Sigmoid colon (tissue), 4 donors: Measurements from ENCODE around the gene KLHL1.

Experiments used
- EP300 ChIP-seq, 4 donors: sonication (generic); formaldehyde crosslinking; IDR thresholded peaks; one replicate each; pipeline ENCODE4 v1.6.1; 2017; ENCODE audit warnings: antibody characterized with exemption in 4 of 4
- POLR2A ChIP-seq, 2 donors: fragments of 450-650 bp; IDR thresholded peaks; one replicate each; pipeline ENCODE4 v1.6.1; 2016; ENCODE audit warnings: antibody characterized with exemption in 2 of 2, mild to moderate bottlenecking in 2 of 2, moderate library complexity in 2 of 2
- POLR2AphosphoS5 ChIP-seq, 4 donors: sonication (generic); formaldehyde crosslinking; IDR thresholded peaks; one replicate each; pipeline ENCODE4 v1.6.1; 2017; ENCODE audit warnings: antibody characterized with exemption in 4 of 4
- TF ChIP-seq, protein P1 (sequence below), 4 experiments: fragments of 450-650 bp in 3 of 4; fragments of 200-600 bp in 1 of 4; IDR thresholded peaks; one replicate each; pipeline ENCODE4 v1.5.1; 2016 to 2019; ENCODE audit warnings: antibody characterized with exemption in 4 of 4, mild to moderate bottlenecking in 3 of 4, moderate library complexity in 2 of 4

DNA sequence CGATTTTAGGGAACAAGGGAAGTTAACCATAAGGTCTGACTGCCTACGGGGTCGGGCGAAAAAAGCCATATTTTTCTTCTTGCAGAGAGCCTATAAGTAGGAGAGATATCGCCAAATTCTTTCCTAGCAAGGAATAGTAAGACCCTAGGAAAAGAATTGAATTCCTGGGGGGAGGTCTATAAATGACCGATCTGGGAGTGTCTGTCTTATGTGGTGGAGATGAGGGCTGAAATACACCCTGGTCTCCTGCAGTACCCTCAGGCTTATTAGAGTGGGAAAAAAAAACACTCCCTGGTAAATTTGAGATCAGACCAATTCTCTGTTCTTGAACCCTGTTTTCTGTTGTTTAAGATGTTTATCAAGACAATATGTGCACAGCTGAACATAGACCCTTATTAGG is 448.1 kb downstream of the KLHL1 start:
- TF ChIP-seq POLR2A (IDR thresholded peaks at IDR 0.05), result no peak
- TF ChIP-seq, protein P1, sequence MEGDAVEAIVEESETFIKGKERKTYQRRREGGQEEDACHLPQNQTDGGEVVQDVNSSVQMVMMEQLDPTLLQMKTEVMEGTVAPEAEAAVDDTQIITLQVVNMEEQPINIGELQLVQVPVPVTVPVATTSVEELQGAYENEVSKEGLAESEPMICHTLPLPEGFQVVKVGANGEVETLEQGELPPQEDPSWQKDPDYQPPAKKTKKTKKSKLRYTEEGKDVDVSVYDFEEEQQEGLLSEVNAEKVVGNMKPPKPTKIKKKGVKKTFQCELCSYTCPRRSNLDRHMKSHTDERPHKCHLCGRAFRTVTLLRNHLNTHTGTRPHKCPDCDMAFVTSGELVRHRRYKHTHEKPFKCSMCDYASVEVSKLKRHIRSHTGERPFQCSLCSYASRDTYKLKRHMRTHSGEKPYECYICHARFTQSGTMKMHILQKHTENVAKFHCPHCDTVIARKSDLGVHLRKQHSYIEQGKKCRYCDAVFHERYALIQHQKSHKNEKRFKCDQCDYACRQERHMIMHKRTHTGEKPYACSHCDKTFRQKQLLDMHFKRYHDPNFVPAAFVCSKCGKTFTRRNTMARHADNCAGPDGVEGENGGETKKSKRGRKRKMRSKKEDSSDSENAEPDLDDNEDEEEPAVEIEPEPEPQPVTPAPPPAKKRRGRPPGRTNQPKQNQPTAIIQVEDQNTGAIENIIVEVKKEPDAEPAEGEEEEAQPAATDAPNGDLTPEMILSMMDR (IDR thresholded peaks at IDR 0.05), result no peak
- no peak for TF ChIP-seq POLR2AphosphoS5 (IDR thresholded peaks at IDR 0.05)
- no peak for TF ChIP-seq EP300 (IDR thresholded peaks at IDR 0.05)
